ENCODE results near the gene FOLR3. TPM values are rescaled to one million over a fixed set of nuclear protein-coding genes. Genes with fewer than 3 reads are reported as not detected.
"Not testable (repeated sequence)": the region's sequence is repeated elsewhere in the genome, so short reads cannot be mapped to it uniquely, and the experiment has no call there.

Gene FOLR3
- total RNA-seq, 1 donor from 2014 or later = 1.9 TPM

- DNase-seq (ENCODE audit: low read depth) = no peak
These were observed 27.5 kb downstream of the FOLR3 start for GRCh38 chr11:72162891-72163492.

- DNase-seq (ENCODE audit: low read depth) = not testable (repeated sequence)
These were observed 28.7 kb downstream of the FOLR3 start for GRCh38 chr11:72164187-72164586.

GRCh38 chr11:72169046-72169555 lies 33.6 kb downstream of the FOLR3 start:
- not testable (repeated sequence) for DNase-seq (ENCODE audit: low read depth)

GRCh38 chr11:72169754-72170153 lies 34.2 kb downstream of the FOLR3 start:
- not testable (repeated sequence) for DNase-seq (ENCODE audit: low read depth)

- DNase-seq (ENCODE audit: low read depth) = not testable (repeated sequence)
These were observed 36.5 kb downstream of the FOLR3 start for GRCh38 chr11:72172043-72172442.

GRCh38 chr11:72173291-72173690 lies 37.8 kb downstream of the FOLR3 start:
- no peak for DNase-seq (ENCODE audit: low read depth)

- peak; percentile 58 for DNase-seq (ENCODE audit: low read depth)
These were observed 39.0 kb downstream of the FOLR3 start for GRCh38 chr11:72174302-72175070.

- DNase-seq (ENCODE audit: low read depth) = no peak
These were observed 42.1 kb downstream of the FOLR3 start for GRCh38 chr11:72177656-72178055.

- DNase-seq (ENCODE audit: low read depth) = no peak
These were observed 43.7 kb downstream of the FOLR3 start for GRCh38 chr11:72179049-72179803.

- peak; percentile 52 for DNase-seq (ENCODE audit: low read depth)
These were observed 44.4 kb downstream of the FOLR3 start for GRCh38 chr11:72179804-72180396.

- DNase-seq (ENCODE audit: low read depth) = not testable (repeated sequence)
These were observed 45.5 kb downstream of the FOLR3 start for GRCh38 chr11:72180892-72181552.

- DNase-seq (ENCODE audit: low read depth) = not testable (repeated sequence)
These were observed 46.0 kb downstream of the FOLR3 start for GRCh38 chr11:72181553-72181958.

GRCh38 chr11:72188267-72188666 lies 52.7 kb downstream of the FOLR3 start:
- DNase-seq (ENCODE audit: low read depth) = no peak

Other genes starting within 250 kb of the FOLR3 start
- gene XNDC1N, start 207.1 kb upstream of the FOLR3 start, total RNA-seq = 8.5 and 10.5 TPM in 2 replicates
- 44.1 and 84.4 TPM in 2 replicates for gene RNF121, start 206.7 kb upstream of the FOLR3 start, total RNA-seq
- 1.6 and 4.8 TPM in 2 replicates for gene IL18BP, start 136.8 kb upstream of the FOLR3 start, total RNA-seq
- gene NUMA1, start 55.2 kb upstream of the FOLR3 start, total RNA-seq = 123 and 183 TPM in 2 replicates
- 6.8 and 11.7 TPM in 2 replicates for gene LRRC51, start 54.9 kb upstream of the FOLR3 start, total RNA-seq
- 77.4 and 82.0 TPM in 2 replicates for gene LAMTOR1, start 32.4 kb upstream of the FOLR3 start, total RNA-seq
- gene TOMT, start 29.8 kb upstream of the FOLR3 start, total RNA-seq = not detected in 2 replicates
- 17.2 and 21.5 TPM in 2 replicates for gene ANAPC15, start 23.0 kb upstream of the FOLR3 start, total RNA-seq
- 23.3 and 108 TPM in 2 replicates for gene FOLR1, start 56.4 kb downstream of the FOLR3 start, total RNA-seq
- not detected in 2 replicates for gene FOLR2, start 81.1 kb downstream of the FOLR3 start, total RNA-seq
- 66.3 and 96.6 TPM in 2 replicates for gene INPPL1, start 89.0 kb downstream of the FOLR3 start, total RNA-seq
- not detected in 2 replicates for gene PHOX2A, start 108.5 kb downstream of the FOLR3 start, total RNA-seq

Measured in renal cortical epithelial cell (primary cell).